IMR-90 (cell line): ENCODE results near the gene NKD1. TPM values are rescaled to one million over a fixed set of nuclear protein-coding genes. Genes with fewer than 3 reads are reported as not detected.

Source experiments
- ATAC-seq: fragments of 200-7000 bp; cut with Tn5 transposase; 2 replicates; pipeline ENCODE4 v1.9.1; 2020; ENCODE audit warnings: low read depth, mild to moderate bottlenecking, moderate library complexity
- BruUV-seq: library from RNA; stranded (reverse); fragments of 400-500 nt; replicated peaks from 2 replicates; lab custom pipeline; 2021; lab: Mats Ljungman, UMichigan
- CTCF ChIA-PET: fragments of 300-600 bp; formaldehyde crosslinking; extraction: SDS; loops from one replicate; lab custom pipeline; 2021; ENCODE audit warnings: antibody characterized with exemption; lab: Yijun Ruan, JAX
- POLR2A ChIA-PET: fragments of 300-600 bp; sonication (Branson Sonifier 250); formaldehyde crosslinking; loops from one replicate; lab custom pipeline; 2022; ENCODE audit warnings: antibody characterized with exemption; ENCODE audit not compliant: unreplicated experiment; lab: Charles Lee
- DNase-seq: peaks from one replicate; pipeline ENCODE4 v3.0.0; 2013
- H2AFZ ChIP-seq: replicated peaks from 2 replicates; pipeline ENCODE3; 2013; ENCODE audit warnings: low read length, mild to moderate bottlenecking; ENCODE audit not compliant: poor library complexity
- H2AK5ac ChIP-seq: 2 replicates; pipeline ENCODE4 v1.6.1; 2013; ENCODE audit warnings: low read depth, low read length, inconsistent platforms
- H2AK9ac ChIP-seq: replicated peaks from 2 replicates; pipeline ENCODE3; 2013; ENCODE audit warnings: mild to moderate bottlenecking, low read depth, low read length, moderate library complexity; ENCODE audit not compliant: poor library complexity
- H2BK120ac ChIP-seq: 2 replicates; pipeline ENCODE4 v1.6.1; 2013; ENCODE audit warnings: low read depth, low read length, inconsistent platforms
- H2BK15ac ChIP-seq: 3 replicates; pipeline ENCODE4 v1.6.1; 2013; ENCODE audit warnings: low read depth, low read length, inconsistent platforms
- H2BK20ac ChIP-seq: 2 replicates; pipeline ENCODE4 v1.6.1; 2013; ENCODE audit warnings: low read depth, mild to moderate bottlenecking, inconsistent platforms, low read length, moderate library complexity
- H2BK5ac ChIP-seq: 2 replicates; pipeline ENCODE4 v1.6.1; 2013; ENCODE audit warnings: mild to moderate bottlenecking, low read depth, low read length, inconsistent platforms; ENCODE audit not compliant: poor library complexity, severe bottlenecking
- H3K14ac ChIP-seq: replicated peaks from 2 replicates; pipeline ENCODE4 v1.6.1; 2013; ENCODE audit warnings: low read depth, low read length, inconsistent platforms
- H3K18ac ChIP-seq: 2 replicates; pipeline ENCODE4 v1.6.1; 2013; ENCODE audit warnings: low read depth, low read length, control low read depth
- H3K23ac ChIP-seq: 2 replicates; pipeline ENCODE4 v1.6.1; 2013; ENCODE audit warnings: low read depth, low read length, inconsistent platforms
- H3K27ac ChIP-seq: 2 replicates; pipeline ENCODE4 v1.5.1; 2013; ENCODE audit warnings: mild to moderate bottlenecking, control low read depth, low read length; ENCODE audit not compliant: insufficient read depth
- H3K27me3 ChIP-seq: 2 replicates; pipeline ENCODE4 v1.6.1; 2013; ENCODE audit warnings: low read length; ENCODE audit not compliant: control insufficient read depth, insufficient read depth
- H3K36me3 ChIP-seq: 2 replicates; pipeline ENCODE4 v1.6.1; 2013; ENCODE audit warnings: low read length, mixed read lengths; ENCODE audit not compliant: control insufficient read depth, insufficient read depth
- H3K4ac ChIP-seq: 2 replicates; pipeline ENCODE4 v1.6.1; 2013; ENCODE audit warnings: low read depth, low read length, inconsistent platforms
- H3K4me1 ChIP-seq: 2 replicates; pipeline ENCODE4 v1.6.1; 2013; ENCODE audit warnings: low read length, mixed read lengths; ENCODE audit not compliant: control insufficient read depth, insufficient read depth
- H3K4me2 ChIP-seq: 2 replicates; pipeline ENCODE4 v1.6.1; 2013; ENCODE audit warnings: low read depth, mild to moderate bottlenecking, control low read depth, low read length, moderate library complexity
- H3K4me3 ChIP-seq: 2 replicates; pipeline ENCODE4 v1.5.1; 2013; ENCODE audit warnings: low read depth, mild to moderate bottlenecking, control low read depth, low read length, moderate library complexity; ENCODE audit not compliant: insufficient read depth
- H3K56ac ChIP-seq: 2 replicates; pipeline ENCODE4 v1.6.1; 2013; ENCODE audit warnings: low read length, inconsistent platforms; ENCODE audit not compliant: insufficient read depth; ENCODE audit errors: extremely low read depth
- H3K79me1 ChIP-seq, 2 experiments: 2 replicates each; pipeline ENCODE4 v1.6.1; 2013; ENCODE audit warnings: low read length in 2 of 2, inconsistent platforms in 1 of 2, low read depth in 1 of 2
- H3K9ac ChIP-seq: 2 replicates; pipeline ENCODE4 v1.6.1; 2013; ENCODE audit warnings: low read depth, low read length, control low read depth
- H3K9me1 ChIP-seq: 2 replicates; pipeline ENCODE4 v1.6.1; 2013; ENCODE audit warnings: low read length, inconsistent platforms; ENCODE audit not compliant: insufficient read depth
- H3K9me3 ChIP-seq: 2 replicates; pipeline ENCODE4 v1.6.1; 2013; ENCODE audit warnings: low read length; ENCODE audit not compliant: control insufficient read depth, insufficient read depth
- H4K20me1 ChIP-seq: 2 replicates; pipeline ENCODE4 v1.6.1; 2013; ENCODE audit warnings: low read length, inconsistent platforms; ENCODE audit not compliant: insufficient read depth
- H4K5ac ChIP-seq: 2 replicates; pipeline ENCODE4 v1.6.1; 2013; ENCODE audit warnings: mild to moderate bottlenecking, low read depth, low read length, control low read depth
- H4K8ac ChIP-seq, 2 experiments: 2 replicates each; pipeline ENCODE4 v1.6.1; 2013; ENCODE audit warnings: low read depth in 2 of 2, low read length in 2 of 2, control low read depth in 1 of 2, inconsistent platforms in 1 of 2
- H4K91ac ChIP-seq: 2 replicates; pipeline ENCODE4 v1.6.1; 2013; ENCODE audit warnings: low read depth, low read length, inconsistent platforms; ENCODE audit not compliant: insufficient read depth
- CHD1 ChIP-seq: IDR thresholded peaks from 2 replicates; pipeline ENCODE4 v1.6.1; 2012; ENCODE audit warnings: low read depth, low read length, improper control_type of control experiment
- FOS ChIP-seq: fragments of 150-350 bp; IDR thresholded peaks from 2 replicates; pipeline ENCODE4 v1.6.1; 2016; ENCODE audit warnings: low read depth, low read length
- RAD21 ChIP-seq: IDR thresholded peaks from 2 replicates; pipeline ENCODE4 v1.6.1; 2012; ENCODE audit warnings: low read length, improper control_type of control experiment
- WGBS, 2 experiments: methylation state at CpG; one replicate each; pipeline versions ENCODE4 v1.1.5 to v1.1.7; 2013; ENCODE audit warnings: missing lambda C conversion rate in 2 of 2; ENCODE audit not compliant: insufficient read length in 1 of 2; ENCODE audit errors: extremely low coverage in 2 of 2; 5-methylcytosine and 5-hydroxymethylcytosine counted together
- dilution Hi-C: fragments of 300-500 bp; cut with HindIII; formaldehyde crosslinking; loops from one replicate; pipeline ENCODE4 v1.14.3; 2018; ENCODE audit warnings: low sequenced_read_pairs; ENCODE audit not compliant: unreplicated experiment
- in situ Hi-C: fragments of 300-500 bp; cut with MboI; formaldehyde crosslinking; loops from 3 replicates; pipeline ENCODE4 v1.14.3; 2019; ENCODE audit warnings: low sequenced_read_pairs, inconsistent platforms, mixed read lengths
- intact Hi-C: fragments of 100-400 bp; cut with micrococcal nuclease; formaldehyde crosslinking; loops from 2 replicates; pipeline ENCODE4 v1.10.0; 2022
- polyA plus RNA-seq, 3 experiments: library from polyadenylated mRNA; depleted of rRNA; stranded (reverse); fragments of >200 nt; gene quantifications; 2 replicates each; pipeline ENCODE4 v1.2.3, GENCODE V29; 2012; ENCODE audit warnings: low replicate concordance in 1 of 3
- total RNA-seq: library from RNA; depleted of rRNA; stranded (reverse); fragments of >200 nt; gene quantifications from 2 replicates; pipeline ENCODE4 v1.2.3, GENCODE V29; 2012

The NKD1 gene
- total and polyA plus RNA-seq, 2 of the 4 experiments (the other 2 are of a cell fraction), result not detected

DNA sequence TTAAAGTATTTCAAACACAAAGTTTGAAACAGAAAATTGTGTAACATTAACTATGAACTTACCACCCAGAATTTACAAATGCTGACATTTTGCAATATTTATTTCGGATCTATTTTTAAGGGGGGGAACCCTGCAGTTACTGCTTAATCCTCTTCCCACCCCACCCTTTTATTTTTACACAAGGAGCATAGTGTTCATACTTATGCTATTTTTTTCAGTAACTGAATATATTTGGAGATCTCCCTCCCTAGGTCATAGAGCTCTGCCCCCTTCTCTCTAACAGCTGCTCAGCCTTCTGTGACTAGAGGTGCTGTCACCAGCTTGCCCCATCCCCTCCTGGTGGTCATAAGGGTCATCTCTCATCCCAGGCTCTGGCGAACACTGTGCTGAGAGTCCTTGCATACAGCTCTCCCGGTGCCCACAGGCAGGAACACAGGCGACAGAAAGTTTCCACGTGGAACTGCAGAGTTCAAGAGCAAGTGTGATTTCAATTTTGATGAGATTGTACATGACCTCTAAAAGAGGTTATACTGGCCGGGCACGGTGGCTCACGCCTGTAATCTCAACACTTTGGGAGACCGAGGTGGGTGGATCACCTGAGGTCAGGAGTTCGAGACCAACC lies 88.7 kb downstream of the NKD1 start:
- TF ChIP-seq RAD21 (no peak), FOS (no peak), CHD1 (no peak)

More for the DNA sequence above, 88.7 kb downstream of the NKD1 start:
- no peak overlapping the region for H2AK5ac ChIP-seq
- H3K36me3 ChIP-seq, result no peaks in the 10 kb centered on the region
- H4K20me1 ChIP-seq, result no peaks in the 10 kb centered on the region
- no peak overlapping the region for H2BK20ac ChIP-seq
- DNase-seq, result no peak
- no peak overlapping the region for H3K18ac ChIP-seq
- no peaks in the 10 kb centered on the region for H3K79me1 ChIP-seq
- H3K4me3 ChIP-seq, result no peak overlapping the region
- no peak overlapping the region for H3K23ac ChIP-seq
- no peaks in the 10 kb centered on the region for H3K9me3 ChIP-seq
- no peak overlapping the region for H3K27ac ChIP-seq
- dilution Hi-C loops (no loop called here), intact Hi-C loops (no loop called here), in situ Hi-C loops (no loop called here)
- H3K4ac ChIP-seq, result no peak overlapping the region
- H2AK9ac ChIP-seq, result no peak overlapping the region
- 67% methylated on average over 5 of the region's 10 CpGs; no CpG with 5 or more reads in 1 of the 2 experiments for WGBS, 2 experiments
- no peak overlapping the region for H3K9ac ChIP-seq
- ChIA-PET POLR2A (no interaction called here), CTCF (no interaction called here)
- no peak overlapping the region for H2AFZ ChIP-seq
- no peak overlapping the region for H4K8ac ChIP-seq
- no TSS peak for BruUV-seq
- H3K4me2 ChIP-seq, result no peak overlapping the region
- no peaks in the 10 kb centered on the region for H3K4me1 ChIP-seq
- H3K56ac ChIP-seq, result no peak overlapping the region
- no peak overlapping the region for H3K14ac ChIP-seq
- no peak overlapping the region for H2BK15ac ChIP-seq
- no peak overlapping the region for H4K91ac ChIP-seq
- H2BK5ac ChIP-seq, result no peak overlapping the region
- no peak for ATAC-seq
- no peak overlapping the region for H4K5ac ChIP-seq
- H3K9me1 ChIP-seq, result no peaks in the 10 kb centered on the region
- peaks cover 8% of the 10 kb centered on the region; the same call in 1 of the 2 replicates for H3K27me3 ChIP-seq
- no peak overlapping the region for H2BK120ac ChIP-seq
